Ishikawa (cell line): ENCODE results near the gene ATP6V1G2.

Experiments used
- CEBPB ChIP-seq: IDR thresholded peaks from 2 replicates; pipeline ENCODE4 v1.6.1; 2012
- CREB1 ChIP-seq: IDR thresholded peaks from 2 replicates; pipeline ENCODE4 v1.6.1; 2012; ENCODE audit warnings: low read depth
- EP300 ChIP-seq: IDR thresholded peaks from 2 replicates; pipeline ENCODE4 v1.6.1; 2012; ENCODE audit warnings: borderline replicate concordance
- FOXM1 ChIP-seq: IDR thresholded peaks from 2 replicates; pipeline ENCODE4 v1.6.1; 2012; ENCODE audit warnings: low read depth, borderline replicate concordance
- NFIC ChIP-seq: IDR thresholded peaks from 2 replicates; pipeline ENCODE4 v1.6.1; 2012
- RAD21 ChIP-seq: IDR thresholded peaks from 2 replicates; pipeline ENCODE4 v1.6.1; 2012; ENCODE audit warnings: low read depth
- TAF1 ChIP-seq: IDR thresholded peaks from 2 replicates; pipeline ENCODE4 v1.6.1; 2012; ENCODE audit warnings: low read depth, mild to moderate bottlenecking
- TEAD4 ChIP-seq: IDR thresholded peaks from 2 replicates; pipeline ENCODE4 v1.6.1; 2012
- YY1 ChIP-seq: IDR thresholded peaks from 2 replicates; pipeline ENCODE4 v1.6.1; 2012; ENCODE audit warnings: low read depth
- ZBTB7A ChIP-seq: IDR thresholded peaks from 2 replicates; pipeline ENCODE4 v1.6.1; 2012; ENCODE audit warnings: low read depth
- TF ChIP-seq, protein P1 (sequence below): IDR thresholded peaks from 2 replicates; pipeline ENCODE4 v1.6.1; 2012
- TF ChIP-seq, protein P2 (sequence below): IDR thresholded peaks from 2 replicates; pipeline ENCODE4 v1.6.1; 2012; ENCODE audit warnings: low read depth, mild to moderate bottlenecking
- TF ChIP-seq, protein P3 (sequence below): IDR thresholded peaks from 2 replicates; pipeline ENCODE4 v1.6.1; 2012

DNA sequence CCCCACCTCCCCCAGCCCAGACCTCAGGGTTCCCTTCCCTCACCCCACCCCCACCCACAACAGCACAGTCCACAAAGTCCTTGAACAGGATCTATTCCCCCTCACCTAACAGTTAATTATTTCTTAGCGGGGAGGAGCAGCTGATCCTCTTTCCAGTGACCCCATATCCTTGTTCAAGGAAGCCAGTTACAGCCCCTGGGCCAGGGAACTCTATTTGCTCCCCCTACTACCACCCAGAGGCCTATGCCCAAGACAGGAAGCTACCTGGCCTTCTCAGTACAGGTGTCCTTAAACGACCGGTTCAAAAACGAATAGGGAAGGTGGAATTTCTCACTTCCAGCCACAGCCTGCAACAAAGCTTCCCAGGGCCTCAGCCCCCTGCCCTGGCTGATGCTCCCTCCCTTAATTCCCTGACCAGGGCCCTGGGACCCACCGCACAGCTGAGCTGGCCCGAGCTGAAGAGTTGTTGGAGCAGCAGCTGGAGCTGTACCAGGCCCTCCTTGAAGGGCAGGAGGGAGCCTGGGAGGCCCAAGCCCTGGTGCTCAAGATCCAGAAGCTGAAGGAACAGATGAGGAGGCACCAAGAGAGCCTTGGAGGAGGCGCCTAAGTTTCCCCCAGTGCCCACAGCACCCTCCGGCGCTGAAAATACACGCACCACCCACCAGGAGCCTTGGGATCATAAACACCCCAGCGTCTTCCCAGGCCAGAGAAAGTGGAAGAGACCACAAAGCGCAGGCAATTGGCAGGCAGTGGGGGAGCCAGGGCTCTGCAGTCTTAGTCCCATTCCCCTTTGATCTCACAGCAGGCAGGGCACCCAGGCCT, 16.9 kb downstream of the ATP6V1G2 start:
- TF ChIP-seq RAD21 (no peak), NFIC (no peak), FOXM1 (no peak), CEBPB (no peak), CREB1 (no peak), EP300 (no peak), YY1 (no peak), TAF1 (no peak), ZBTB7A (no peak), TEAD4 (no peak)
- TF ChIP-seq, protein P1, sequence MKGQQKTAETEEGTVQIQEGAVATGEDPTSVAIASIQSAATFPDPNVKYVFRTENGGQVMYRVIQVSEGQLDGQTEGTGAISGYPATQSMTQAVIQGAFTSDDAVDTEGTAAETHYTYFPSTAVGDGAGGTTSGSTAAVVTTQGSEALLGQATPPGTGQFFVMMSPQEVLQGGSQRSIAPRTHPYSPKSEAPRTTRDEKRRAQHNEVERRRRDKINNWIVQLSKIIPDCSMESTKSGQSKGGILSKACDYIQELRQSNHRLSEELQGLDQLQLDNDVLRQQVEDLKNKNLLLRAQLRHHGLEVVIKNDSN = no peak
- TF ChIP-seq, protein P2, sequence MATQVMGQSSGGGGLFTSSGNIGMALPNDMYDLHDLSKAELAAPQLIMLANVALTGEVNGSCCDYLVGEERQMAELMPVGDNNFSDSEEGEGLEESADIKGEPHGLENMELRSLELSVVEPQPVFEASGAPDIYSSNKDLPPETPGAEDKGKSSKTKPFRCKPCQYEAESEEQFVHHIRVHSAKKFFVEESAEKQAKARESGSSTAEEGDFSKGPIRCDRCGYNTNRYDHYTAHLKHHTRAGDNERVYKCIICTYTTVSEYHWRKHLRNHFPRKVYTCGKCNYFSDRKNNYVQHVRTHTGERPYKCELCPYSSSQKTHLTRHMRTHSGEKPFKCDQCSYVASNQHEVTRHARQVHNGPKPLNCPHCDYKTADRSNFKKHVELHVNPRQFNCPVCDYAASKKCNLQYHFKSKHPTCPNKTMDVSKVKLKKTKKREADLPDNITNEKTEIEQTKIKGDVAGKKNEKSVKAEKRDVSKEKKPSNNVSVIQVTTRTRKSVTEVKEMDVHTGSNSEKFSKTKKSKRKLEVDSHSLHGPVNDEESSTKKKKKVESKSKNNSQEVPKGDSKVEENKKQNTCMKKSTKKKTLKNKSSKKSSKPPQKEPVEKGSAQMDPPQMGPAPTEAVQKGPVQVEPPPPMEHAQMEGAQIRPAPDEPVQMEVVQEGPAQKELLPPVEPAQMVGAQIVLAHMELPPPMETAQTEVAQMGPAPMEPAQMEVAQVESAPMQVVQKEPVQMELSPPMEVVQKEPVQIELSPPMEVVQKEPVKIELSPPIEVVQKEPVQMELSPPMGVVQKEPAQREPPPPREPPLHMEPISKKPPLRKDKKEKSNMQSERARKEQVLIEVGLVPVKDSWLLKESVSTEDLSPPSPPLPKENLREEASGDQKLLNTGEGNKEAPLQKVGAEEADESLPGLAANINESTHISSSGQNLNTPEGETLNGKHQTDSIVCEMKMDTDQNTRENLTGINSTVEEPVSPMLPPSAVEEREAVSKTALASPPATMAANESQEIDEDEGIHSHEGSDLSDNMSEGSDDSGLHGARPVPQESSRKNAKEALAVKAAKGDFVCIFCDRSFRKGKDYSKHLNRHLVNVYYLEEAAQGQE = no peak
- TF ChIP-seq, protein P3, sequence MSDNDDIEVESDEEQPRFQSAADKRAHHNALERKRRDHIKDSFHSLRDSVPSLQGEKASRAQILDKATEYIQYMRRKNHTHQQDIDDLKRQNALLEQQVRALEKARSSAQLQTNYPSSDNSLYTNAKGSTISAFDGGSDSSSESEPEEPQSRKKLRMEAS = no peak
